Measurements from ENCODE around the gene ITM2C.
A peak's percentile ranks its signal among the peaks of the same experiment; 100 is the strongest.

ITM2C gene

DNA sequence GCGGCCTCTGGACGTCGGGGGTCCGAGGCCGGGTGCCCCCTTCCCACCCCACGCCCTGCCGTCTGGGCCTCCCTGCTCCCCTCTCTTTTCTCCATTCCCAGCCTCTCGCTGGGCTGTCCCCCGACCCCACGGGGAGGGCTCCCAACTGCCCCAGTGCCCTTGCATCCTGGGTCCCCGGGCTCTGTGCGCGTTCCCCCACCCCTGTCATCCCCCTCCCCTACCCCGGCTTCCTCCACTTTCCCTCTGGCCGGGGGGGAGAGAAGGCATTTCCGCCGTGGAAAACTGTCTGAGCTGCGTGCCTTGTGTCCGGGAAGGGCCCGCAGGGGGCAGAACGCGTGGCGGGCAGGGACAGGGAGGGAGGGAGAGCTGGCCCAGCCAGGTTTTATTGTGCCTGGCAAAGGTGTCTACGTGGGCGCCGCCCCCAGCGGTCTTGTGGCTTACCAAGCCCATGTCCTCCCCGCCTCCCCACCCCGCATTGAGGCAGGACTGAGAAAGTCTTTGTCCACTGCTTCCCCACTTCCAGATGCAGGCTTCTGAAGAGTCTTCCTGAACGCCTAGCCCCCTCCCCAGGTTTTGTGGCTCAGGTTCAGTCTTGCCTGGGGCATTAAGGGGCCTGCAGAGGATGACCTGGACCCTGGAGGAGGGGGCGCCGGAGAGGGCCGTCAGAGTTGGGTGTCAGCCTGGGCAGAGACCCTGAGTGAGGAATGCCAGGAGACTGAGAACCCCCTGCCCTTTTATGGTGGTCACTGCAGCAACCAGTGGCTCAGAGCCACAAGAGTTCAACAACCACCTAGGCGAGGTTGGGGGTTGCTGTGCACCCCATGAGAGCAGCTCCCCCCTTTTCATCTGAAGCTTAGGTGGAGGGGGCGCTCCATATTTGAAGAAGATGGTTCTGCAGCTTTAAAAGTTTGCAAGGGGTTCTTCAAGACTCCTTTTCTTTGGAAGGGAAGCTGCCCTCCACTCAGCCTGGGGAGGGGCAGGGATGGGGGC, 1.3 kb downstream of the ITM2C start:
- TF ChIP-seq GATA2 (IDR thresholded peaks at IDR 0.05; ENCODE audit: low read depth, low read length) (no peak), GATA3 (IDR thresholded peaks at IDR 0.05; ENCODE audit: low read depth, low read length) (no peak)

DNA sequence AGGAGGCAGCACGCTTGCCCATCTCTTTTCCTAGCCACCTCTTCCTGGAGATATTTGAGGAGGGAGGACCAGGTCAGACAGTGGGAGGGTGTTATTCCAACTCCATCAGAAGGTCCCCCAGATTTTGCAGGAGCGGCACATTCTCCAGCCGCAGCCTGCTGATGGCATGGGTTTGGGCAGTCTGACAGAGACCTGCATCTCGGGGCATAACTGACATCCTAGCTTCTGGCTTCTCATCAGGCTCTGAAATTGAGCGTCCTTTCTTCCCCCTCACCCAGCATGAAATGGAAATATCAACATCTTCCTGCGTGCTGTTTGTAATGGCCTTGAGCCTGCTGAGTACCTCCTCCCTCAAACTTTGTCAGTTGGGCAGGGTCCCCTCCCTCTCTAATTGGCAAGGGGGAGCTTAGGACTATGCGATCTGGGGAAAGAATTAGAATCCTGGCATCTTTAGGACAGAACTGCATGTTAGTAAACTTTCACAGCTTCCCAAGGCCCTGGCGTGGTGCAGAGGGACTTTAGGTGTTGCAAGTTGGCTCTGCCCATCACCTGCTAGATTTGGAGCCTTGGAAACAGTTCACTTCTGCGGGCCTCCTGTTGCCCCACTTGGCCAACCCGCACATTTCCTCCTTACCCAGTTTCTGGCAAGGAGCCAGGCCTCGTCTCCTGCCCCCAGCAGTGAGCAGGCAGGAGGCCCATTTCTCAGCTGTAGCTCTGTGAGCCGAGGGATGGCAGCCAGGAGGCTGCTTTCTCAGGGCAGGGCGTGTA, 2.2 kb downstream of the ITM2C start:
- no peak for TF ChIP-seq GATA2 (IDR thresholded peaks at IDR 0.05; ENCODE audit: low read depth, low read length)
- TF ChIP-seq GATA3 (IDR thresholded peaks at IDR 0.05; ENCODE audit: low read depth, low read length), result no peak

DNA sequence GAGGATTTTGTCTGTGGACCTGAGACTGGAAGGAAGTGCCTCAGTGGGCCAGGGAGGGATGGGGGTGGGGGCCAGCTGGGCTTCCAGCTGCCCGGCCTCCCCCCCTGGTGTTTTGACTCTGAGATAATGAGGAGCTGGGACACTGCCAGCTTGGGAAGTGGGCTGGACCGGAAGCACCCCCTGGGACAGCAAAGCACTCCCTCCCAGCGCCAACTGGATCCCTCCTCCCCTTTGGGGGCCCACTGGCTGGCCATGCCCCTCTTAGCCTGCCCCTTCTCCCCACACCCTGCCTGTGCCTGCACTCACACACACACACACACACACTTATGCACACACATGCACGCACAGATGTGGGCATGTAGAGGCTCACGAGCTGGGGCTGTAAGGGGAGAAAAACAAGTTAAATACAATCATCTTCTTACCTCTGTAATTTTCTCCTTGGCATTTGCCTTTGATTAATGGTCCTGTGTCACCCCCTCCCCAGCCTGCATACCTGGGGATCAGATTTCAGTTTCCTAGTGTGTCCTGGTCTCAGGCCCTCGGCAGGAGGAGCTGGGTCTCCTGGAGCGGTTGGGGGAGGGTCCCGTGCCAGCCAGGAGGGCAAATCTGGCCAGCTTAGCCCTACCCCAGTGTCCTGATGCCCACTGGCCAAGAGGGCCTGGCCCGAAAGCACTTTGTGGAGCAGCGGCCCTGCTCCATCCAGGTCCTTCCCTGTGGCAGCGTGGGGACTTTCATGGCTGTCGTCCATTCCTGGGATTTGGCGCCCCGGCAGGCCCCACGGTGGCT, 3.6 kb downstream of the ITM2C start:
- TF ChIP-seq GATA3 (IDR thresholded peaks at IDR 0.05; ENCODE audit: low read depth, low read length) (no peak), GATA2 (IDR thresholded peaks at IDR 0.05; ENCODE audit: low read depth, low read length) (no peak)

DNA sequence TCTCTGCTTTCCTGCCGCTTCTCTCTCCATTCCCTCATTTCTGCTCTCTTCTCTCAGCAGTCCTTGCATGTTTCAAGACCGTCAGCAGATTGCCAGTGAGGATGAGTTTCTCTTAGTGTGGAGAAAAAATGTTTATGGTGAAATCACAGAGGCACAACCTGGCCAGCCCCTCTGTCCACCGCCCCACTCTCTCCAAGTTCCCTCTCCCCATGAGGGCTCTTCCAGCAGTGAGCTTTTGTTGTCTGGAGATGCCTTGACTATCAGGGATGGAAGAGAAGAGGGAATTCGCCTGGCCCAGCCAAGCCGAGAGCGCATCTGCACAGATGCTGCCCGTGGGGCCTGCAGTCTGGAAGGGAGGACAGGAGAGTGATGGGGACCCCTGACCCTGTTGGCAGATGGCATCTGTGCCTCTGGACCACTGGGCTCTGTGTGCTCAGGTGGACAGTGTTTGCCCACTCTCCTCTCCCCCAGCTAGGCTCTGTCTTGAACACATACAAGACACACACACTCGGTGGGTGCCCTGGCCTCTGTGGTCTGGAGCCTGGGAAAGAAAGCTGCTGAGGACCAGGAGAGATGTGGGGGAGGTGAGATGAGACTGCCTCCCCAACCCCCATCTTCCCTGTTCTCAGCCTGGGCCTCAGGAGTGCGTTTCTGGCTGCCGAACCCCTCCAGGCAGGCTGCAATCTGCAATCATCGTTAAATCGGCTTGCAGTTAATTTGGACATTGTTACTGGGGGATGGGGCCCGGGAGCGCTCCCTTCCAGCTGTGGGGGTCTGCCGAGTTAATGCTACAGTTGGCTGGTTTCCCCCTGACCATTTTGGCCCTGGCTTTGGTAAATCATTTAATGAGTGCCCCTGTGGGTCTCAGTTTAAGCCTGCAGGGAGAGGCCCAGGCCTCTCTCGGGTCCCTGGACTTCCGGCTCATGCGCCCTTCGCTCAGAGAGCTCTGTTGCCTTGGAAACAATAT, 4.5 kb downstream of the ITM2C start:
- TF ChIP-seq GATA3 (IDR thresholded peaks at IDR 0.05; ENCODE audit: low read depth, low read length) (no peak), GATA2 (IDR thresholded peaks at IDR 0.05; ENCODE audit: low read depth, low read length) (peak; percentile 94)

DNA sequence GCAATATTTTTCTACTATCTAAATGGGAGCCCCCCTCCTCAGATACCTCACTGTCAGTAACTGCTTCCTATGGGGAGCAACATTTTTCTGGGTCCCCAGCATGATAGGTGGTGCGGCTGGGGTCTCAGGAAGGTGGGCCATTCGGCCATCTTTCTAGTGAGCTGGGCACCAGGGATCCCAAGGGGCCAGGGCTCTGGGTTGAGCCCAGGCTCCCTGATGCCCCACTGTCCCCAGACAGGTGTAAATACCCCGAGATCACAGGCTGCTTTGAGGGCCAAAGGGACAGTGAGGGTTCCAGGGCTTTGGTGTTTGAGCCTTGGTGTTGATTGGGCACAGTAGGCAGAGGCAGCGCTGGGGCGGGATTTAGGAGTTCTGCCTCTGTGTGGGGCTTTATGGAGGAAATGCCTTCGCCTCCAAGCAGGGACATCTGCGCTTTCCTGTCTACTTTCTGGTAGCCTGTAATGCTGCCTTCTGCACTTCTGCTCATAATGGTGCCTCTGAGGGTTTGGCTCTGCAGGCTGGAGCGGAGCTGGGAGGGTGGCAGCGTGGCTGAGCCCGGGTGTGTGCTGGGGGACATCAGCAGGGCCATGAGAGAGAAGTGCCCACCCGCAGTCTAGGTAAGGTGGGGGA, 5.3 kb downstream of the ITM2C start:
- no peak for TF ChIP-seq GATA2 (IDR thresholded peaks at IDR 0.05; ENCODE audit: low read depth, low read length)
- TF ChIP-seq GATA3 (IDR thresholded peaks at IDR 0.05; ENCODE audit: low read depth, low read length), result no peak

DNA sequence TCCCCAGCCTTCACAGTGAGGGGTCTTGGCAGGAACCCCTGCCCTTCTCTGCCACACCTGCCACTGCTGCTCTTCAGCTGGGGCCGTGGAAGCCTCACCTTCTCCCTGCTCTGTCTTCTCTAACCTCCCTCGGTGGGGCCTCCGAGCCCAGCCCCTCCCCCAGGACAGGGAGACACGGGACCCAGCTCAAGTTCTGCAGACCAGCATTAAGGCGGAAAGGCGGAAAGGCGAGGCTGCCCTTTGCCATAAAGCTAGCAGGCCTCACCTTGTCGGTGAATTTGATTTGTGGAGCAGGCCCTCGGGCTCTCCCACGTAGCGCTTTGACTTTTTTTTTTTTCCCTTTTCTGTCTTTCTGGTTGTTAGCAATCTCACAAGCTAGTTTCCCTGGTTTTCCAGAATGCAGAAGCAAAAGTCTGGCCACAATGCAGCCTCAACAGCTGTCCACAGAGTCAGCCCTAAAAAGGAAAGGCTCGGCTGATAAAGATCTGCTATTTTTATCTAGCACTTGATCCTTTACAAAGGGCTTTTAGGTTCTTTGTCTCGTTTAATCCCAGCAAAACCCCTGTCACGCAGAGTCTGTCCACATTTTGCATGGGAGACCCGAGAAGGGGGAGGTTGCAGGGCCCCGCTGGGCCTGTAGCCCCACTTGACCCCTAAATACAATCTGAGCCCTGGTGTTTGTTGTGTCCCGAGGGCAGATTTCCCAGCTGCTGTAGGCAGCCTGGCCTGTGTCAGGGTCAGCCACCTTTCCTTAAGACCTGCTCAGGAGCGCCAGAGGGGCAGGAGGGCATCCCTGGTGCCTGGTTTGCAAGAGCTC, 6.0 kb downstream of the ITM2C start:
- peak; percentile 97; the same call in 1 of the 2 replicates for TF ChIP-seq GATA3 (IDR thresholded peaks at IDR 0.05; ENCODE audit: low read depth, low read length)
- peak; percentile 99 for TF ChIP-seq GATA2 (IDR thresholded peaks at IDR 0.05; ENCODE audit: low read depth, low read length)

DNA sequence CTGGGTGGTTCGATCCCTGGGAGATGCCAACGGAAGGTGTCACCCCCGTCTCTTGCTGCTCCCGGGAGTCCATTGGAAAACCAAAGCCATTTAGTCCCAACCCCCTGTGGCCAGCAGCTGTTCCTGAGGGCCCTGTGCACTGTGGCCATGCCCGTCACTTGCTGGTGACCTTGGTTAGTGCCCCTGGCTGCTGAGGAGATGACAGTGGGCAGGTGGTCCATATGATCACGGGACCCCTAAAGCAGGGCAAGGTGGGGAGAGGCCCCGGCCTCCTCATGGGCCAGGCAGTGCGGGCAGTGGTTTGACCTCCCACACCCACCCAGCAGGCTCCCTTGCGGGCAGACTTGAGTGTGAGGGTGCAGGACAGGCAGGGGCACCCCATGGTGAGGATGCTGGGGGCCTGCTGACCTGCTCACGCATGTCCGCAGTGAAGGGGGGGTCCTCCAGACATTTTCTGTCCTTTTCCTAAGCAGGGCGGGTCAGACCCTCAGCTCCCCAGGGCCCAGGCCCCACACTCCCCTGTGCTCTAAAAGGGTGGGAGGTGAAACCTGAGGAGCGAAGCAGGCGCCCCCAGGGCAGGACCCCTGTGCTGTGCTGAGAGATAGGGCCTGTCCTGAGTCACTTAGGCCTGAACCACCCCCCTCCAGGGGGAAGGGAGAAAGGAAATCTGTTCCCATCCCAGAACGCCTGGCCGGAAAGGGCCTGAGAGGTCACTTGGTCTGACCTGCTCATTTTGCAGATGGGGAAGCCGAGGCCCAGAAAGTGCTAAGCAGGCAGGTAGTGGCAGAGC, 6.8 kb downstream of the ITM2C start:
- TF ChIP-seq GATA3 (IDR thresholded peaks at IDR 0.05; ENCODE audit: low read depth, low read length), result no peak
- no peak for TF ChIP-seq GATA2 (IDR thresholded peaks at IDR 0.05; ENCODE audit: low read depth, low read length)

DNA sequence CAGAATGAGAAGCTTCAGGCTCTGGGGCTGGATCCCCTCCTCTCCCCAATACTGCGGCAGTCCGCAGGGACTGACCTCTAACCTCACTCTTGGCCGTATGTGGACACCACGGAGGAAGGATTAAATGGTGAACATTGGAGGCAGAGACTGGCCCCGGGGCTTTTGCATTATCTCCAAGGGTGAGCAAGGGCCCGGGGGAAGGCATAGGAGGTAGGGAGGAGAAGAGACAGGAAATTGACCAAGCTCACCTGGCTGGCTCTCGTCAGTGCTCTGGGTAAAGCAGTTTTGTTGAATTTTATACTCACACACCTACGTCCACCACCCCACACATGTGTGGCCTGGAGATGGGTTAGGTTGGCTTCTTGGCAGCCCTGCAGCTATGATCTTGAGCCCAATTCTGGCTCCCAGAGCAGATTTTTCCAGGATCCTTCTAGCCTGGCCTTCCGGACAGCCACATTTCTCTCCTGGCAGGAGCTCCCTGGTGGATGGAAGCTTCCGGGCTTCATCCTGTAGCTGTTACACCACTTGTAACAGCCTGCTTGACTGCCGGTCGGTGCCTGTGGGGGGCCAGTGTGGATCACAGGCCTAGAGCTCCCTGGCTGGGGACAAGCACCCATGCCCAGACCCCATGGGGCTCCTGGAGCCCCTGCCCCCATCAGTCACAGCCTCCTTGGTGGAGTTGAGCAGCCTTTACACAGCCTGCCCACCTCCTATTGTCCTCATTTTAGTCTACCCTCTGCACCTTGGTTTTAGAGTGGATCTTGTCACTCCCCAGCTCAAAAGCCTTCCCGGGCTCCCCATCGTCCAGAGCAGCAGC, 7.6 kb downstream of the ITM2C start:
- TF ChIP-seq GATA2 (IDR thresholded peaks at IDR 0.05; ENCODE audit: low read depth, low read length), result no peak
- TF ChIP-seq GATA3 (IDR thresholded peaks at IDR 0.05; ENCODE audit: low read depth, low read length), result no peak

DNA sequence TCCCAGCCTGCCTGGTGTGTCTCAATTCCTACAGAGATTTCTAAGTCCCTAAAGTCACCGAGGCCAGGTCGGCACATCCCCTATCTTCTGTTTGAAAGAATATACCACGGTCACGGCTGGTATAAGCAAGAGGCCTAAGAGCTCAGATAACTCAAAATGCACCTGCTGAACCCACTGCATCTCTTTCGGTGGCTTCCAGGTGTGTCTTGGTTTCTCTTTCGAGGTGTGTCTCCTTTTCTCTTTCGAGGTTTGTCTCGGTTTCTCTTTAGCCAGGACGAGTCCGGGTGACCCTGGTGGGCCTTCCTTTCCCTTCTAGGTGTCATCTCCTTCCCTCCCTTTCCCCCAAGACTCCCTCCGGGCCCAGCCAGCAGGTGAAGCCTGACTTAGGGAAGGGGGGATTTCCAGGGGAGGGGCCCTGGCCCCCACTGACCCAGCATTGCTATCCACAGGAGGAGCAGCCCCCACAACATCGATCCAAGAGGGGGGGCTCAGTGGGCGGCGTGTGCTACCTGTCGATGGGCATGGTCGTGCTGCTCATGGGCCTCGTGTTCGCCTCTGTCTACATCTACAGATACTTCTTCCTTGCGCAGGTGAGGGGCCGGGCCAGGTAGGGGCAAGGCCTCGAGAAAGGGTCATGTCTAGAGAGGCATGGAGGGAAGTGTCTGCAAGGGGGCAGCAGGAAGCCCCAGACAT, 8.4 kb downstream of the ITM2C start:
- TF ChIP-seq GATA3 (IDR thresholded peaks at IDR 0.05; ENCODE audit: low read depth, low read length) (no peak), GATA2 (IDR thresholded peaks at IDR 0.05; ENCODE audit: low read depth, low read length) (no peak)

Measured in SH-SY5Y (cell line).